ENCODE results near the gene CCR7.

GRCh38 chr17:40525294-40525693, 40.0 kb downstream of the CCR7 start:
- TF ChIP-seq EZH2 (IDR thresholded peaks at IDR 0.05; ENCODE audit: borderline replicate concordance, low read length) (no peak), CTCF (conservative IDR thresholded peaks at IDR 0.05 in 1 of 2, IDR thresholded peaks at IDR 0.05 in 1 of 2; ENCODE audit: extremely low read depth in 1 of 2, insufficient read depth in 1 of 2, low read depth in 1 of 2, low read length in 2 of 2) (no peak)
